ENCODE data around the gene OTOGL.

OTOGL gene

DNA sequence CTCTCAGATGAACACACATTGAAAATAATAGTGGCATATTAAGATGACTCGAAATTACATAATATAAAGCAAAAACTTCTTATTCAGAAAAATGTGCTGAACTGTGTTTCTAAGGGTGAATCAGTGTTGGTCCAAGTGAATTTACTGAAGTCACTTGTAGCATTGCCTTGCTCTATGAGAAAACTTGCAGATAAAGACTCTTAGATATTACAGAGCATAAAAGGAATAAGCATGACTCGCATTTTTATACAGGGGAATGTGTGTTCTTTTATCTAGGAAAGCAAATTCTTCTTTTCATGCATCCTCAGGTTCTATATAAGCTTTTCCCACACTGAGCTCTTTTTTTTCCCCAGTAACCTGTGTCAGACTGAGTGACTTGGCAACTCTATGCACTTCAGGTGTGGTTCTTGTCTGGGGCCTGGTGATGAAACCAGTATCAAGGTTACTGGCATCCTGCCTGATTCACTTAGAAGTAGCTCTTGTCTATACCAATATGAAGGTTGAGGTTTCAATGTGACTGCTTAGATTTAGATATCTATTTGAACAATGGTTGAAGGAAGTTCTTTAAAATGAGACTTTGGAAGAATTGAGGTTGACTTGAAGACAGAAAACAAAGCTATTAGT is 76.1 kb downstream of the OTOGL start:
- no peak overlapping the region for H3K9ac ChIP-seq
- H3K27me3 ChIP-seq, result no peaks in the 10 kb centered on the region
- TF ChIP-seq Cebpa-rat (IDR thresholded peaks at IDR 0.05), result no peak
- peaks cover 4 to 17% (median 15%) of the 10 kb centered on the region in 10 experiments; a peak in 17 of 20 replicates for H3K4me1 ChIP-seq
- H3K27ac ChIP-seq, result no peak overlapping the region
- no peak overlapping the region for H3K4me3 ChIP-seq
- no peaks in the 10 kb centered on the region for H3K9me3 ChIP-seq (replicated peaks in 1 of 11)
- no peaks in the 10 kb centered on the region for H4K20me1 ChIP-seq
- no peak overlapping the region for H3K4me2 ChIP-seq
- H3K36me3 ChIP-seq, result no peaks in the 10 kb centered on the region

DNA sequence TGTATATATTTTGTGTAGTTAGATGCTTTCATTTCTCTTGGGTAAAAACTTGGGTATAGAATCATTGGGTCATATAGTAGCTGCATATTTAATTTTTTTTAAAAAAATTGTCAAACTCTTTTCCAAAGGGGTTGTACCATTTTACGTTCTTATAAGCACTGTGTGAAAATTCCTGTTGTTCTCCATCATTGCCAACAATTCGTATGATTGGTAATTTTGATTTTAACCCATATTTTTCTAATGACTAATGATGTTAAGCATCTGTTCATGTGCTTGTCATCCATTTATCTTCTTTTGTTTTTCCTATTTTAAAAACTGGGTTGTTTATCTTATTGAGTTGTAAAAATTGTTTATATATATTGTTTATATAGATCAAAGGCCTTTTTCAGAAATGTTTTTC is 77.4 kb downstream of the OTOGL start:
- Histone ChIP-seq H3K4me2 (no peak overlapping the region), H4K20me1 (no peaks in the 10 kb centered on the region)

DNA sequence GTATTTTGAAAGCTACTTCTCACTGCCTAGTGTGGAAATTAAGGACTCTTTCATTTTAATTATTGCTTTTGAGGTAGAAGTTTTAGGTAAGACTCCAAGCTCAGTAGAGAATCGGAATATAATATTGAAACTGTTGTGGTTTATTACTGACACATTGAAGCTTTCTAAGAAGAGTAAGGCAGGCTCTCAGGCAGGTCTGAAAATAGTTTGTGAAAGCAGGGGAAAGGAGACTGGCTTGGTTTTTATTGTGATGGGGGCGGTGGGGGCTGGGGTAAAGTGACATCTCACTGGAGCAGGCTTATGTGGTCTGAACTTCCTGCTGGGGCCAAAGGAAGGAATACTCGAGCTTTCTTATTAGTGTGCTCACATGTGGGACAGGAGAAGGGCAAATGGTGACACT is 79.5 kb downstream of the OTOGL start:
- Histone ChIP-seq H3K4me2 (peak overlapping the region in 9 of 11 experiments; percentile 33 to 72 (median 56); a peak in 19 of 22 replicates), H3K4me3 (no peak overlapping the region), H3K9me3 (replicated peaks in 1 of 11) (no peaks in the 10 kb centered on the region), H3K27me3 (no peaks in the 10 kb centered on the region), H3K27ac (no peak overlapping the region; a peak in 1 of 22 replicates), H3K9ac (no peak overlapping the region), H3K4me1 (peaks cover 4 to 17% (median 15%) of the 10 kb centered on the region in 10 experiments; a peak in 17 of 20 replicates), H3K36me3 (no peaks in the 10 kb centered on the region), H4K20me1 (no peaks in the 10 kb centered on the region)
- no peak for TF ChIP-seq Cebpa-rat (IDR thresholded peaks at IDR 0.05)

More for the DNA sequence above, 77.4 kb downstream of the OTOGL start:
- no peak for TF ChIP-seq Cebpa-rat (IDR thresholded peaks at IDR 0.05)
- Histone ChIP-seq H3K27me3 (no peaks in the 10 kb centered on the region), H3K4me1 (peaks cover 4 to 17% (median 15%) of the 10 kb centered on the region in 10 experiments; a peak in 17 of 20 replicates), H3K27ac (no peak overlapping the region), H3K36me3 (no peaks in the 10 kb centered on the region), H3K9me3 (replicated peaks in 1 of 11) (no peaks in the 10 kb centered on the region), H3K9ac (no peak overlapping the region), H3K4me3 (no peak overlapping the region)

DNA sequence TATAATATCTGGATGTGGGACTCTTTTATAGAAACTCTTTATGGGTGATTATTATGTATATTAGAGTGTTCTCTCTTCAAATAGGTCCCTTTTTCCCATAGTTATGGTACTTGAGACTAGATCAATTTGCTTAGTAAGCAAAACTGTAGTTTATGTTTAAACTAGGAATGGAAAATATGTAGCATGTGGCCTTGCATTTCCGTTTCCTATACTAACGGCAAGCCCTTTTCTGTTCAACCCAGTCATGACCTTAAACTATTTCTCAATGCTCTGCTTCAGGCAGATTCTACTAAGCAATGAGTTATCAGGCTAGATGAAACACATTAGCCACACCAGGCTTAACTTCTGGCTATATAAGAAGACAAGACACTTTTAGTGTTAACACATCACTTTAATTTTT is 84.6 kb downstream of the OTOGL start:
- no peaks in the 10 kb centered on the region for H3K27me3 ChIP-seq
- no peaks in the 10 kb centered on the region for H4K20me1 ChIP-seq
- H3K4me1 ChIP-seq, result peaks cover 16 to 36% (median 30%) of the 10 kb centered on the region in 10 experiments
- no peak overlapping the region for H3K27ac ChIP-seq
- H3K4me3 ChIP-seq, result no peak overlapping the region
- TF ChIP-seq Cebpa-rat (IDR thresholded peaks at IDR 0.05), result no peak
- no peak overlapping the region for H3K9ac ChIP-seq
- no peaks in the 10 kb centered on the region for H3K36me3 ChIP-seq
- H3K9me3 ChIP-seq (replicated peaks in 1 of 11), result no peaks in the 10 kb centered on the region
- no peak overlapping the region for H3K4me2 ChIP-seq

DNA sequence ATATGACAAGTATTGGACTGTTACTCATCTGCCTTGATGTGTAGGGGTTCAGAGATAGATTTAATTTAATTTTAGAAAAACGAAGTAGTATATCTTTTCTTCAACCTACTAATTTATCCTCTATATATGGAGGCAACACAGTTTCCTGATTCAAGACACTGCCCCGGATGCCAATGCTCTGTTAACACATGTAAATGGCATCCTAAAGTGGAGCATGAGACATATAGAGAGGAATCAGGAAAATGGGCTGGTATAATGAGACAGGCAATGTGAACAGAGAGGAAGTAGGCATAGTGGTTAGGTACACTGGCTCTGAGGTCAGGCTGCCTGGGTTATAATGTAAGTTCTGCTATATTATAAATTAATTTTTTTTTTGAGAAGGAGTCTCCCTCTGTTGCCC is 85.6 kb downstream of the OTOGL start:
- H3K4me1 ChIP-seq, result peaks cover 14 to 30% (median 22%) of the 10 kb centered on the region in 10 experiments
- no peak overlapping the region for H3K9ac ChIP-seq
- H3K9me3 ChIP-seq (replicated peaks in 1 of 11), result no peaks in the 10 kb centered on the region
- no peak overlapping the region for H3K4me3 ChIP-seq
- no peaks in the 10 kb centered on the region for H4K20me1 ChIP-seq
- no peak for TF ChIP-seq Cebpa-rat (IDR thresholded peaks at IDR 0.05)
- no peaks in the 10 kb centered on the region for H3K36me3 ChIP-seq
- H3K27me3 ChIP-seq, result no peaks in the 10 kb centered on the region
- no peak overlapping the region for H3K4me2 ChIP-seq
- H3K27ac ChIP-seq, result no peak overlapping the region

- peak overlapping the region; percentile 31 to 65 (median 57); a peak in 21 of 22 replicates for H3K4me2 ChIP-seq
- no peaks in the 10 kb centered on the region for H3K9me3 ChIP-seq (replicated peaks in 1 of 11)
- H3K4me3 ChIP-seq, result no peak overlapping the region
- H3K9ac ChIP-seq, result peak overlapping the region in 3 of 11 experiments; percentile 0 to 26 (median 7); a peak in 1 of 22 replicates
- H4K20me1 ChIP-seq, result no peaks in the 10 kb centered on the region
- peaks cover 14 to 30% (median 22%) of the 10 kb centered on the region in 10 experiments for H3K4me1 ChIP-seq
- H3K27ac ChIP-seq, result peak overlapping the region in 10 of 11 experiments; percentile 38 to 71 (median 54); a peak in 19 of 22 replicates
- no peaks in the 10 kb centered on the region for H3K27me3 ChIP-seq
- no peaks in the 10 kb centered on the region for H3K36me3 ChIP-seq
- TF ChIP-seq Cebpa-rat (IDR thresholded peaks at IDR 0.05), result no peak
Observed at GRCh38 chr12:80186727-80187217, 87.4 kb downstream of the OTOGL start.

DNA sequence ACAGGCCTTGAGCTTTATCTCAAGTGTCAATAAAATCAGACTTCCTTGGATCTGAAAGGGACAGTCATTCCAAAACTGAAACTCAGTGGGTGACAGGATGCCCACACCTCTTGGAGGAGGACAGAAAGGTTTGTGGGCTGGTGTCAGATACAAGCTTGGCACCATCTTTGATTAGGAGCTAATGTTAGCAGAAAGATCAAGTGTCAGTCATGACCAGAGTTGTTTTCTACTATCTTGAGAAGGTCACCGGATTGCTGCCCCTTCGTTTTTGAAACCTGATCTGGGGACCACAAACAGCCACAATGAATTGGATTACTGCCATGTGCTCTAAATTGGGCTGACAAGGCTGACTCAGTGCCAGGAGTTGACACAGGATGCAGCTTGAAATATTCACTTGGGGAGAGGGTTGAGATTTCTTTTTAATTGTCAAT is 88.3 kb downstream of the OTOGL start:
- Histone ChIP-seq H3K4me1 (peaks cover 14 to 30% (median 22%) of the 10 kb centered on the region in 10 experiments), H3K27ac (peak overlapping the region in 9 of 11 experiments; percentile 9 to 71 (median 52); a peak in 13 of 22 replicates), H3K9me3 (replicated peaks in 1 of 11) (no peaks in the 10 kb centered on the region), H3K36me3 (no peaks in the 10 kb centered on the region), H3K27me3 (no peaks in the 10 kb centered on the region), H3K4me3 (no peak overlapping the region), H4K20me1 (no peaks in the 10 kb centered on the region), H3K4me2 (peak overlapping the region; percentile 31 to 65 (median 57); a peak in 21 of 22 replicates), H3K9ac (no peak overlapping the region)
- TF ChIP-seq Cebpa-rat (IDR thresholded peaks at IDR 0.05), result no peak

DNA sequence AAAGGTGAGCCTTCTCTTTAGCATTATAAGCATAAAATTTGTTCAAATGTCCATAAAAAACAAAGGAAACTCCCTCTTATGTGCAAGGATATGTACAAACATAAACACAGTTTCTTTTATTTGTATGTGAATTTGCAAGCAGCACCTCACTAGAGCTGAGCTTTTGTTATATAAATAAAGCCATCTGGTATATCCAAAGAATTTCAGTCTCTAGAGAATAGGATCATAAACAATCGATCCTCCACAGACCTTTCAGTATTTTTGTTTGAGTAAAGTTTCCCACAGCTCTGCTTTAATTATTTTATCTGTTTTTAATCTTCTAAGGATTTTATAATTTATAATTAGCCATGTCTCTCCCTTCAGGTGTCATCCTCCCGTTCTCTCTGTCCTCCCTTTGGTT is 89.2 kb downstream of the OTOGL start:
- Histone ChIP-seq H3K4me2 (no peak overlapping the region), H3K27ac (no peak overlapping the region; a peak in 1 of 22 replicates)
- no peak for TF ChIP-seq Cebpa-rat (IDR thresholded peaks at IDR 0.05)

DNA sequence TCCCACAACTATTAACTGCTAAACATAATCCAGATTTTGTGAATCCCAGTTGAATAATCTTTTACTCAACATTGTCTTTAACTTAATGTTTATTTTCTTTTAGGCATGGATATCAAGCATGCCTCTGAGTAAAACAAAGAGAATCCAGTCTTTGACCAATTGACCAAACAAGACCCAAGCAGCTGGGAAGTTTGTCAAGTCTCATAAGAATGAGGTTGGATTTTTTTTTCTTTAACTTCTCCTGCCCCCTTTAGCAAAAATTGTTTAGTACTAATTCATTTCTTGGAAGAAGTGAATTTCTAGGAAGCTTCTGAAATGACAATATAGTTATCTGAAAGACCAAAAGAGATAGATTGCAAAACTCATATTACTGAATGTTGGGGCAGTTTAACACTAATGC is 89.9 kb downstream of the OTOGL start:
- no peaks in the 10 kb centered on the region for H4K20me1 ChIP-seq
- no peak overlapping the region for H3K4me2 ChIP-seq
- no peaks in the 10 kb centered on the region for H3K9me3 ChIP-seq (replicated peaks in 1 of 11)
- H3K9ac ChIP-seq, result no peak overlapping the region
- no peak overlapping the region for H3K4me3 ChIP-seq
- no peak for TF ChIP-seq Cebpa-rat (IDR thresholded peaks at IDR 0.05)
- H3K4me1 ChIP-seq, result peaks cover 14 to 30% (median 22%) of the 10 kb centered on the region in 10 experiments
- no peaks in the 10 kb centered on the region for H3K36me3 ChIP-seq
- no peaks in the 10 kb centered on the region for H3K27me3 ChIP-seq
- no peak overlapping the region for H3K27ac ChIP-seq

More for the DNA sequence above, 89.2 kb downstream of the OTOGL start:
- Histone ChIP-seq H3K4me3 (no peak overlapping the region), H4K20me1 (no peaks in the 10 kb centered on the region), H3K9ac (no peak overlapping the region), H3K27me3 (no peaks in the 10 kb centered on the region), H3K9me3 (replicated peaks in 1 of 11) (no peaks in the 10 kb centered on the region), H3K36me3 (no peaks in the 10 kb centered on the region), H3K4me1 (peaks cover 14 to 30% (median 22%) of the 10 kb centered on the region in 10 experiments)

DNA sequence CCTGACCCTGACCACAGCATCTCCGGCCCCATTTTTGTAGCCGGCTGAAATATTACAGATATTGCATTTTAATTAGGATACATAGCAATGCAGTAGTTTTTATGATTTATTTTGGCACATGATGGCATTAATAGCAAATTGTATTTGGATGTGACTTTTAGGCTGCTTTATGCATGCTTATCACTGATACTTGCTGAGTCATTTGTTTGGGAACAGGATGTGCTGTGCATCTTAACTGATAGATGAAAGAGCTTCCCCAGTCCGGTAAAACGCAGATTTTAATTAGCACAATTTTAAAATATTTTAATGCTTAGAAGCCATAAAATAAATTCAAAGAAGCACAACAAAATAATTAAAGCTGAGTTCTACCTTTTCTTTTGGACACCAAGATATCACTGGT is 90.7 kb downstream of the OTOGL start:
- Histone ChIP-seq H3K4me1 (peaks cover 14 to 30% (median 22%) of the 10 kb centered on the region in 10 experiments), H3K9ac (no peak overlapping the region), H3K27me3 (no peaks in the 10 kb centered on the region), H3K27ac (no peak overlapping the region), H4K20me1 (no peaks in the 10 kb centered on the region), H3K4me3 (no peak overlapping the region), H3K36me3 (no peaks in the 10 kb centered on the region), H3K4me2 (no peak overlapping the region), H3K9me3 (replicated peaks in 1 of 11) (no peaks in the 10 kb centered on the region)
- TF ChIP-seq Cebpa-rat (IDR thresholded peaks at IDR 0.05), result no peak
